ENCODE data around the gene SETD2.

SETD2 gene

DNA sequence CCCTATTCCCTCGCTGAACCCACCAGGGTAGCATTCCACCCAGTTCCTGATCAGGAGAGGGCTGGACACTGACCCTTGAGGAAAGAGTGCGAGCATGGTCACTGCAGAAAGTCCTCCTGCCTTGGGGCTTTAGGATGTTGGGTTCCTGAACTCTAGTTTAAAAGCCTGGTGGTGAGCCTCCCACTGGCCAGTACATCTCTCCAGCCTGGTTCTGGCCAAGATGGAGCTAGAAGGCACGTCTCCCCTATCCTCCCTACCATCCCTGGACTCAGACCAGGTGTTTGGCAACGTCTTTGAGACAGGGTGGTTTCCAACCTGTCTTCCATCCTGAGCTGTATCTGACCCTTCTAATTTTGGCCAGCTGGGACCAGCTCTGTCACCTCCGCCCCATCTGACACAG is 153.0 kb downstream of the SETD2 start:
- Histone ChIP-seq H2AFZ (ENCODE audit: low read depth) (no peak overlapping the region), H3K4me2 (no peak overlapping the region), H3K4me1 (ENCODE audit: low read depth, poor library complexity, severe bottlenecking) (no peaks in the 10 kb centered on the region), H3K36me3 (ENCODE audit: insufficient read depth) (no peaks in the 10 kb centered on the region), H4K20me1 (ENCODE audit: insufficient read depth) (no peaks in the 10 kb centered on the region), H3K4me3 (IDR thresholded peaks at IDR 0.05; ENCODE audit: insufficient read depth, low read depth, low read length) (no peak overlapping the region), H3K27ac (no peak overlapping the region), H3K9ac (no peak overlapping the region), H3K27me3 (ENCODE audit: insufficient read depth, low read depth) (no peaks in the 10 kb centered on the region), H3K79me2 (ENCODE audit: insufficient read depth, low read depth) (no peaks in the 10 kb centered on the region)
- TF ChIP-seq, protein P1, sequence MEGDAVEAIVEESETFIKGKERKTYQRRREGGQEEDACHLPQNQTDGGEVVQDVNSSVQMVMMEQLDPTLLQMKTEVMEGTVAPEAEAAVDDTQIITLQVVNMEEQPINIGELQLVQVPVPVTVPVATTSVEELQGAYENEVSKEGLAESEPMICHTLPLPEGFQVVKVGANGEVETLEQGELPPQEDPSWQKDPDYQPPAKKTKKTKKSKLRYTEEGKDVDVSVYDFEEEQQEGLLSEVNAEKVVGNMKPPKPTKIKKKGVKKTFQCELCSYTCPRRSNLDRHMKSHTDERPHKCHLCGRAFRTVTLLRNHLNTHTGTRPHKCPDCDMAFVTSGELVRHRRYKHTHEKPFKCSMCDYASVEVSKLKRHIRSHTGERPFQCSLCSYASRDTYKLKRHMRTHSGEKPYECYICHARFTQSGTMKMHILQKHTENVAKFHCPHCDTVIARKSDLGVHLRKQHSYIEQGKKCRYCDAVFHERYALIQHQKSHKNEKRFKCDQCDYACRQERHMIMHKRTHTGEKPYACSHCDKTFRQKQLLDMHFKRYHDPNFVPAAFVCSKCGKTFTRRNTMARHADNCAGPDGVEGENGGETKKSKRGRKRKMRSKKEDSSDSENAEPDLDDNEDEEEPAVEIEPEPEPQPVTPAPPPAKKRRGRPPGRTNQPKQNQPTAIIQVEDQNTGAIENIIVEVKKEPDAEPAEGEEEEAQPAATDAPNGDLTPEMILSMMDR (conservative IDR thresholded peaks at IDR 0.05; ENCODE audit: low read depth, low read length), result no peak

DNA sequence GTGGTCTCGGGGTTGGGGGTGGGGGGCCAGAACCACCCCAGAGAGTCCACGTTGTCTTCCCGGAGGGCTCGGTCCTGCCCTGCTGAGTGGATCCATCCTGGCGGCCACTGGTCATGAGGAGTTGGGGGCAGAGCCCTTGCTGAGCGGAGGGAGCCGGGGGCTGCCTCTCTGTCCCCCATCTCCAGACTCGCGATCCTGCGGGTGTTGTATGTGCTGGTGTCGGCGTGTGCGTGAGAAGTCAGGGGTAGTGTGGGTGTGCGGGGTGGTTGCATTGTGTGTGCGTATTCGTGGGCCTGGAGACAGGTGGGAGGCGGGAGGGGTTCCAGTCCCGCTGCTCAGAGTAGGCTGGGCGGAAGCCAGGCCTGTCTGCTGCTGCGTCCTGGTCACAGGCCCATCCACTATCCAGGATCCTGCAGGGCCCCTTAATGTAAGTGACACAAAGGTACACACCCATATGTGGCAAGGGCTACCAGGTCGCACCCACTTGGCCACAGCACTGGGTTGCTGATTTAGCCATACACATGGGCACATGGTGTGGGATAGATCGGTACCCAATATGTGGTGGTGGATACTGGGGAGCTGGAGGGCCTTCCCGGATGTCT is 153.7 kb downstream of the SETD2 start:
- TF ChIP-seq, protein P1 (conservative IDR thresholded peaks at IDR 0.05; ENCODE audit: low read depth, low read length), result no peak
- no peaks in the 10 kb centered on the region for H3K36me3 ChIP-seq (ENCODE audit: insufficient read depth)
- no peaks in the 10 kb centered on the region for H3K79me2 ChIP-seq (ENCODE audit: insufficient read depth, low read depth)
- H3K4me1 ChIP-seq (ENCODE audit: low read depth, poor library complexity, severe bottlenecking), result no peaks in the 10 kb centered on the region
- no peak overlapping the region for H3K4me3 ChIP-seq (IDR thresholded peaks at IDR 0.05; ENCODE audit: insufficient read depth, low read depth, low read length)
- H3K4me2 ChIP-seq, result no peak overlapping the region
- H2AFZ ChIP-seq (ENCODE audit: low read depth), result no peak overlapping the region
- no peak overlapping the region for H3K27ac ChIP-seq
- no peaks in the 10 kb centered on the region for H3K27me3 ChIP-seq (ENCODE audit: insufficient read depth, low read depth)
- H3K9ac ChIP-seq, result no peak overlapping the region
- H4K20me1 ChIP-seq (ENCODE audit: insufficient read depth), result no peaks in the 10 kb centered on the region

DNA sequence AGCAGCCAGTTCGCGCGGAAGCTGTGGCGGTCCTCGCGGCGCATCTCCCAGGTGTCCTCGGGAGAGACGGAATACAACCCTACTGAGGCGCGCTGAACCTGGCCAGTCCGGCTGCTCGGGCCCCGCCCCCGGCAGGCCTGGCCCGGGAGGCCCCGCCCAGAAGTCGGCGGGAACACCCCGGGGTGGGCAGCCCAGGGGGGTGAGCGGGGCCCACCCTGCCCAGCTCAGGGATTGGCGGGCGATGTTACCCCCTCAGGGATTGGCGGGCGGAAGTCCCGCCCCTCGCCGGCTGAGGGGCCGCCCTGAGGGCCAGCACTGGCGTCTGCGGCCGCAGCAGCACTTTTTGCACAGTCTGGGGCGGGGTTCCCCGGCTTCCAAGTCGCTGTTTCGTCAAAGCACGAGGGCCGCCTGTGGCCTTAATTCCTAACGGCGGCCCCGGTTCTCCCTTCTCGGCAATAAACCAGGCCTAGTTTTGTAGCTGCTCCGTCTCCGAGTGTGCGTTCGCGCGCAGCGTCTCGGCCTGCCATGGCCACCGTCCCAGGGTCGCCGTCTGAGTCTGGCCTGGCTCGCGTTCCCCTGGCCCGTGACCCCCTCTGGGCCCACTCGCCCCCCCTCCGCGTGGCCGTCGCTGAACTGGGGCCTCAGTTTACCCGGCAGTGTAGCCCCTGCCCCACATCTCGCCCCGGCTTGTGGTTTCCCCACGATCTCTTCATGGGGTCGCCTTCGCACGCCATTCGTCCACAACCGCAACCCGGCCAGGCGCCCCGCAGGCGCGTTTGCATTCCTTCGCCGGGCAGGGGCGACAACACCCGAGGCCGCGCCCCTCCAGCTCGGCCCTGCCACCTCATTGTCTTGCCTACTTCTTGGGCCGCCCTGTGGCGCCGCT is 154.4 kb downstream of the SETD2 start:
- H2AFZ ChIP-seq (ENCODE audit: low read depth), result no peak overlapping the region
- no peaks in the 10 kb centered on the region for H3K27me3 ChIP-seq (ENCODE audit: insufficient read depth, low read depth)
- no peak overlapping the region for H3K9ac ChIP-seq
- H3K79me2 ChIP-seq (ENCODE audit: insufficient read depth, low read depth), result no peaks in the 10 kb centered on the region
- H3K4me3 ChIP-seq (IDR thresholded peaks at IDR 0.05; ENCODE audit: insufficient read depth, low read depth, low read length), result no peak overlapping the region
- H3K27ac ChIP-seq, result no peak overlapping the region
- H3K4me1 ChIP-seq (ENCODE audit: low read depth, poor library complexity, severe bottlenecking), result no peaks in the 10 kb centered on the region
- TF ChIP-seq, protein P1 (conservative IDR thresholded peaks at IDR 0.05; ENCODE audit: low read depth, low read length), result no peak
- no peaks in the 10 kb centered on the region for H4K20me1 ChIP-seq (ENCODE audit: insufficient read depth)
- no peaks in the 10 kb centered on the region for H3K36me3 ChIP-seq (ENCODE audit: insufficient read depth)
- no peak overlapping the region for H3K4me2 ChIP-seq

DNA sequence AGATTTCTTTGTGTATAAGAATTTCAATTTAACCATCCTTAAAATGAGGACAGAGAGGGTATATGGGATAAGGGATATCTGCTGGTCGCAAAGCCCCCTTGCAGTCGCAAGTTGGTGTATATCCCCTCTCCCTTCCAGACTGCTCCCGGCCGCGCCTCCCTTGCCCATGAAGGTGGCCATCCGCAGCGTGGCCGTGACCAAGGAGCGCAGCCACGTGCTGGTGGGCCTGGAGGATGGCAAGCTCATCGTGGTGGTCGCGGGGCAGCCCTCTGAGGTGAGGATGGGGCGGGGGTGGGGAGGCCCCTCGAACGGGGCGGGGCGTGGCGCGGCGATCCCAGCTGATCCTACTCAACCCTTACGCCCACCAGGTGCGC is 155.1 kb downstream of the SETD2 start:
- Histone ChIP-seq H3K4me2 (no peak overlapping the region), H3K27me3 (ENCODE audit: insufficient read depth, low read depth) (no peaks in the 10 kb centered on the region), H4K20me1 (ENCODE audit: insufficient read depth) (no peaks in the 10 kb centered on the region), H3K79me2 (ENCODE audit: insufficient read depth, low read depth) (no peaks in the 10 kb centered on the region), H3K4me1 (ENCODE audit: low read depth, poor library complexity, severe bottlenecking) (no peaks in the 10 kb centered on the region), H3K4me3 (IDR thresholded peaks at IDR 0.05; ENCODE audit: insufficient read depth, low read depth, low read length) (no peak overlapping the region), H3K9ac (no peak overlapping the region), H3K27ac (no peak overlapping the region), H2AFZ (ENCODE audit: low read depth) (no peak overlapping the region), H3K36me3 (ENCODE audit: insufficient read depth) (no peaks in the 10 kb centered on the region)
- TF ChIP-seq, protein P1 (conservative IDR thresholded peaks at IDR 0.05; ENCODE audit: low read depth, low read length), result no peak
